WTC11 (cell line): ENCODE data around the gene ALDH1A2.

Source experiments
- ATF1 ChIP-seq: sonication (generic); formaldehyde crosslinking; IDR thresholded peaks from 2 replicates; pipeline ENCODE4 v1.8.1; 2023; ENCODE audit warnings: mild to moderate bottlenecking, moderate library complexity, missing genetic modification reagents
- TF ChIP-seq, protein P1 (sequence below): fragments of 200-600 bp; IDR thresholded peaks from 2 replicates; pipeline ENCODE4 v1.8.0; 2022; ENCODE audit warnings: antibody characterized with exemption
- TF ChIP-seq, protein P2 (sequence below): sonication (generic); formaldehyde crosslinking; IDR thresholded peaks from 2 replicates; pipeline ENCODE4 v1.8.0; 2022; ENCODE audit warnings: mild to moderate bottlenecking, missing genetic modification reagents
- TF ChIP-seq, protein P3 (sequence below): sonication (generic); formaldehyde crosslinking; IDR thresholded peaks from 2 replicates; pipeline ENCODE4 v1.8.1; 2023; ENCODE audit warnings: mild to moderate bottlenecking, moderate library complexity, missing genetic modification reagents

DNA sequence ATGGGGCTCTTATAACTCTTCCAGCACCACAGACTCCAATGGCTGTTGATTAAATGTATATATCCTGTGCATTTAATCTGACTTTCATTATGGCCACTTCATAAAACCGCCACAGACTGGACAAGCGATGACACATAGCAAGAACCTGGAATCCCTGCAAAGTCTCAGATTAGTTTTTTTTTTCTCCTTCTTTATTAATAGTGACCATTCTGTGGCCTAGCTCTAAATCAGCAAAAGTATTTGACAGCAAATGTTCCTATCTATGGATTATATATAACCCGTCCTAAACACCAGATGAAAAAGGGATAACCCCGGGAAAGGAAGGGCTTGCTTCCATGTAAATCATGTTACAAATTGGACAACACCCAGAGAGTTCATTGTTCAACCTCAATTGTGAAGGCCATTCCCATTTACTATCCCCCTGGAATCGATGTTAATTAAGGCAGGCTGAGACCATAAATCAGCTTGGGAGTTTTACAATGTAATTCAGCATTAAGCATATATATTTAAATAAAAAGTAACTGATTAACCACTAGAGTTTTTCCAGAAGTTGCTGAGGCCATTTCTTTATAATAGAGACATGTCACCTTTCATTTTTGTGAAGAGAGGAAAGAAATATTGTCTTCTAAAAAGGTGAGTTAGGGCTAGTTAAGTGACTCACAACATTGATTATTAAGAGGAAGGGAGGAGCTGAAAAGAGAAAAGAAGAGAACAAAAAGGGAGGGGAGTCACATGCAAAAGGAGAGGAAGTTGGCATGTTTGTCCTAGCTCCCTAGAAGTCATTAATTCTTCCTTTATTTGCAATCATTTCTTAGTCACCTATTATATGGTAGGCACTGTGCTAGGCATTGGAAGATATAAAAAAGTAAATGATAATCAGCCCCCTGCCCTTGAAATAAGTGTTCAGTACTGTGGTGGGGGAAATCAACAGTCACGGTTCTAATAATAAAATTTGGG lies 26.2 kb downstream of the ALDH1A2 start:
- TF ChIP-seq, protein P1, sequence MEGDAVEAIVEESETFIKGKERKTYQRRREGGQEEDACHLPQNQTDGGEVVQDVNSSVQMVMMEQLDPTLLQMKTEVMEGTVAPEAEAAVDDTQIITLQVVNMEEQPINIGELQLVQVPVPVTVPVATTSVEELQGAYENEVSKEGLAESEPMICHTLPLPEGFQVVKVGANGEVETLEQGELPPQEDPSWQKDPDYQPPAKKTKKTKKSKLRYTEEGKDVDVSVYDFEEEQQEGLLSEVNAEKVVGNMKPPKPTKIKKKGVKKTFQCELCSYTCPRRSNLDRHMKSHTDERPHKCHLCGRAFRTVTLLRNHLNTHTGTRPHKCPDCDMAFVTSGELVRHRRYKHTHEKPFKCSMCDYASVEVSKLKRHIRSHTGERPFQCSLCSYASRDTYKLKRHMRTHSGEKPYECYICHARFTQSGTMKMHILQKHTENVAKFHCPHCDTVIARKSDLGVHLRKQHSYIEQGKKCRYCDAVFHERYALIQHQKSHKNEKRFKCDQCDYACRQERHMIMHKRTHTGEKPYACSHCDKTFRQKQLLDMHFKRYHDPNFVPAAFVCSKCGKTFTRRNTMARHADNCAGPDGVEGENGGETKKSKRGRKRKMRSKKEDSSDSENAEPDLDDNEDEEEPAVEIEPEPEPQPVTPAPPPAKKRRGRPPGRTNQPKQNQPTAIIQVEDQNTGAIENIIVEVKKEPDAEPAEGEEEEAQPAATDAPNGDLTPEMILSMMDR = no peak
- no peak for TF ChIP-seq ATF1 (CRISPR knock-in tag)
- TF ChIP-seq, protein P2, sequence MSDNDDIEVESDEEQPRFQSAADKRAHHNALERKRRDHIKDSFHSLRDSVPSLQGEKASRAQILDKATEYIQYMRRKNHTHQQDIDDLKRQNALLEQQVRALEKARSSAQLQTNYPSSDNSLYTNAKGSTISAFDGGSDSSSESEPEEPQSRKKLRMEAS (CRISPR knock-in tag) = no peak
- TF ChIP-seq, protein P3, sequence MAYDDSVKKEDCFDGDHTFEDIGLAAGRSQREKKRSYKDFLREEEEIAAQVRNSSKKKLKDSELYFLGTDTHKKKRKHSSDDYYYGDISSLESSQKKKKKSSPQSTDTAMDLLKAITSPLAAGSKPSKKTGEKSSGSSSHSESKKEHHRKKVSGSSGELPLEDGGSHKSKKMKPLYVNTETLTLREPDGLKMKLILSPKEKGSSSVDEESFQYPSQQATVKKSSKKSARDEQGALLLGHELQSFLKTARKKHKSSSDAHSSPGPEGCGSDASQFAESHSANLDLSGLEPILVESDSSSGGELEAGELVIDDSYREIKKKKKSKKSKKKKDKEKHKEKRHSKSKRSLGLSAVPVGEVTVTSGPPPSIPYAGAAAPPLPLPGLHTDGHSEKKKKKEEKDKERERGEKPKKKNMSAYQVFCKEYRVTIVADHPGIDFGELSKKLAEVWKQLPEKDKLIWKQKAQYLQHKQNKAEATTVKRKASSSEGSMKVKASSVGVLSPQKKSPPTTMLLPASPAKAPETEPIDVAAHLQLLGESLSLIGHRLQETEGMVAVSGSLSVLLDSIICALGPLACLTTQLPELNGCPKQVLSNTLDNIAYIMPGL (CRISPR knock-in tag) = no peak
